SU-DHL-6 (cell line): ENCODE results near the gene AKR1B1.

Source experiments
- EZH2phosphoT487 ChIP-seq: fragments of 200-600 bp; sonication (generic), shearing (Covaris generic); conservative IDR thresholded peaks from 2 replicates; pipeline ENCODE4 v1.6.1; 2018; ENCODE audit warnings: mild to moderate bottlenecking, antibody characterized with exemption, low read length, moderate library complexity, mixed read lengths
- TF ChIP-seq, protein P1 (sequence below): fragments of 200-600 bp; sonication (generic); IDR thresholded peaks from one replicate; pipeline ENCODE4 v1.5.1; 2017; ENCODE audit warnings: antibody characterized with exemption, mild to moderate bottlenecking, low read length, moderate library complexity; ENCODE audit not compliant: insufficient read depth, poor library complexity, severe bottlenecking

DNA sequence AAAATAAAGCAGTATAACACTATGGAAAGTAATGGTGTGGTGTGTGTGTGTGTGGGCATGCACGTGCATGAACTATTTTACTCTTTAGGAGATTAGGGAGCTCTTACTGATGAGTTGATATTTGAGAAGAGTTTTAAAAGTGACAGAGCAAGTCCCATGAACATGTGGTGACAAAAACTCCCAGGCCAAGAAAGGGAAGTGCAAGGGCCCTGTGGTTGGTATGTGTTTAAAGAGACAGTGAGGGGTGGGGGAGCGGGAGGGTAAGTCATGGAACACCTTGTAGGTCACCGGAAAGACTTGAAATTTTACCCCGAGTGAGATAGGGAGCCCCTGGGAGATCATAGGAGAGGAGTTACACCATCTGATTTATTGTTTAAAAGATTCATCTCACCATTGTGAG lies 63.3 kb downstream of the AKR1B1 start:
- TF ChIP-seq, protein P1, sequence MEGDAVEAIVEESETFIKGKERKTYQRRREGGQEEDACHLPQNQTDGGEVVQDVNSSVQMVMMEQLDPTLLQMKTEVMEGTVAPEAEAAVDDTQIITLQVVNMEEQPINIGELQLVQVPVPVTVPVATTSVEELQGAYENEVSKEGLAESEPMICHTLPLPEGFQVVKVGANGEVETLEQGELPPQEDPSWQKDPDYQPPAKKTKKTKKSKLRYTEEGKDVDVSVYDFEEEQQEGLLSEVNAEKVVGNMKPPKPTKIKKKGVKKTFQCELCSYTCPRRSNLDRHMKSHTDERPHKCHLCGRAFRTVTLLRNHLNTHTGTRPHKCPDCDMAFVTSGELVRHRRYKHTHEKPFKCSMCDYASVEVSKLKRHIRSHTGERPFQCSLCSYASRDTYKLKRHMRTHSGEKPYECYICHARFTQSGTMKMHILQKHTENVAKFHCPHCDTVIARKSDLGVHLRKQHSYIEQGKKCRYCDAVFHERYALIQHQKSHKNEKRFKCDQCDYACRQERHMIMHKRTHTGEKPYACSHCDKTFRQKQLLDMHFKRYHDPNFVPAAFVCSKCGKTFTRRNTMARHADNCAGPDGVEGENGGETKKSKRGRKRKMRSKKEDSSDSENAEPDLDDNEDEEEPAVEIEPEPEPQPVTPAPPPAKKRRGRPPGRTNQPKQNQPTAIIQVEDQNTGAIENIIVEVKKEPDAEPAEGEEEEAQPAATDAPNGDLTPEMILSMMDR = no peak
- TF ChIP-seq EZH2phosphoT487 = no peak
